NOMO-1 treated with dmso at 0.1 percent for 144 hours (cell line): ENCODE measurements around the gene PGAP6.
"Not testable (repeated sequence)": the region's sequence is repeated elsewhere in the genome, so short reads cannot be mapped to it uniquely, and the experiment has no call there.

ENCODE experiments used
- DNase-seq: peaks from one replicate; lab custom pipeline; 2025; ENCODE audit not compliant: unreplicated experiment; lab: John Stamatoyannopoulos, UW

The PGAP6 gene

GRCh38 chr16:333406-334094 lies 48.2 kb downstream of the PGAP6 start:
- DNase-seq = no peak

- not testable (repeated sequence) for DNase-seq
These were observed 50.5 kb downstream of the PGAP6 start for GRCh38 chr16:331181-331814.

GRCh38 chr16:330741-331140 lies 51.0 kb downstream of the PGAP6 start:
- DNase-seq = no peak

- DNase-seq = no peak
These were observed 56.2 kb downstream of the PGAP6 start for GRCh38 chr16:325375-326145.

- no peak for DNase-seq
These were observed 57.1 kb downstream of the PGAP6 start for GRCh38 chr16:324451-325334.

GRCh38 chr16:324201-324450 lies 57.7 kb downstream of the PGAP6 start:
- no peak for DNase-seq

GRCh38 chr16:322476-323143 lies 59.2 kb downstream of the PGAP6 start:
- DNase-seq = no peak

- DNase-seq = no peak
These were observed 60.2 kb downstream of the PGAP6 start for GRCh38 chr16:321532-321931.
